ENCODE measurements around the gene ZSWIM6. TPM values are rescaled to one million over a fixed set of nuclear protein-coding genes. Genes with fewer than 3 reads are reported as not detected.

Gene ZSWIM6
- total RNA-seq, 1 experiment from 2014 or later, result 4.2 TPM

- no peaks in the 10 kb centered on the region for H3K79me2 ChIP-seq (ENCODE audit: low read length)
- H3K9me3 ChIP-seq (ENCODE audit: low read length), result no peaks in the 10 kb centered on the region
- no peaks in the 10 kb centered on the region for H3K36me3 ChIP-seq (ENCODE audit: insufficient read depth, low read length)
- H3K4me3 ChIP-seq (ENCODE audit: low read length), result no peak overlapping the region
- H3K4me1 ChIP-seq (ENCODE audit: low read length), result no peaks in the 10 kb centered on the region
- H3K4me2 ChIP-seq (ENCODE audit: low read depth, low read length, poor library complexity, severe bottlenecking), result no peak overlapping the region
- no peak for DNase-seq
- no peaks in the 10 kb centered on the region for H4K20me1 ChIP-seq (ENCODE audit: insufficient read depth, low read depth, low read length)
- no peak overlapping the region for H3K9ac ChIP-seq (ENCODE audit: low read length)
- H3K27ac ChIP-seq (ENCODE audit: low read length), result no peak overlapping the region
- no peak overlapping the region for H2AFZ ChIP-seq (ENCODE audit: low read length)
- H3K27me3 ChIP-seq (ENCODE audit: low read length), result no peaks in the 10 kb centered on the region
- H3K9me2 ChIP-seq (replicated peaks; ENCODE audit: insufficient read depth, low read length), result no peaks in the 10 kb centered on the region
These were observed 263.4 kb downstream of the ZSWIM6 start for GRCh38 chr5:61595426-61595825.

Other genes with a start within 250 kb of the ZSWIM6 start
- gene SMIM15, start 169.8 kb upstream of the ZSWIM6 start, total RNA-seq (2014; rRNA removed; shearing (Covaris generic); ENCODE audit: low replicate concordance), result 39.6 and 65.1 TPM in 2 replicates